Measurements from ENCODE around the gene DUXB.

DUXB gene

GRCh38 chr16:75745823-75746222 lies 44.6 kb upstream of the DUXB start:
- DNase-seq (ENCODE audit: low read depth in 1 of 2, low spot score in 1 of 2) = no peak
- H3K27ac ChIP-seq (replicated peaks) = no peak overlapping the region
- H3K4me3 ChIP-seq (replicated peaks; ENCODE audit: insufficient read depth, low read length) = no peak overlapping the region
- no peaks in the 10 kb centered on the region for H3K27me3 ChIP-seq (ENCODE audit: insufficient read depth, poor library complexity, severe bottlenecking)
- TF ChIP-seq CTCF (IDR thresholded peaks at IDR 0.05; ENCODE audit: insufficient read depth, low read length) (no peak), GABPA (IDR thresholded peaks at IDR 0.05; ENCODE audit: low read depth) (no peak), SPI1 (IDR thresholded peaks at IDR 0.05; ENCODE audit: borderline replicate concordance, low read depth) (no peak), REST (IDR thresholded peaks at IDR 0.05; ENCODE audit: insufficient replicate concordance, low read depth) (no peak), POLR2AphosphoS5 (IDR thresholded peaks at IDR 0.05; ENCODE audit: low read depth) (no peak)

- Histone ChIP-seq H3K4me3 (replicated peaks; ENCODE audit: insufficient read depth, low read length) (no peak overlapping the region), H3K27ac (replicated peaks) (no peak overlapping the region), H3K27me3 (ENCODE audit: insufficient read depth, poor library complexity, severe bottlenecking) (no peaks in the 10 kb centered on the region)
- DNase-seq (ENCODE audit: low read depth in 1 of 2, low spot score in 1 of 2) = no peak
- no peak for TF ChIP-seq POLR2AphosphoS5 (IDR thresholded peaks at IDR 0.05; ENCODE audit: low read depth)
- peak; percentile 77 for TF ChIP-seq SPI1 (IDR thresholded peaks at IDR 0.05; ENCODE audit: borderline replicate concordance, low read depth)
These were observed 44.0 kb upstream of the DUXB start for GRCh38 chr16:75745242-75745641.

GRCh38 chr16:75742424-75743047 lies 41.3 kb upstream of the DUXB start:
- DNase-seq (ENCODE audit: low read depth in 1 of 2, low spot score in 1 of 2) = no peak
- TF ChIP-seq SPI1 (IDR thresholded peaks at IDR 0.05; ENCODE audit: borderline replicate concordance, low read depth) (no peak), POLR2AphosphoS5 (IDR thresholded peaks at IDR 0.05; ENCODE audit: low read depth) (no peak), REST (IDR thresholded peaks at IDR 0.05; ENCODE audit: insufficient replicate concordance, low read depth) (no peak), GABPA (IDR thresholded peaks at IDR 0.05; ENCODE audit: low read depth) (no peak), CTCF (IDR thresholded peaks at IDR 0.05; ENCODE audit: insufficient read depth, low read length) (no peak)
- H3K27ac ChIP-seq (replicated peaks) = no peak overlapping the region
- H3K4me3 ChIP-seq (replicated peaks; ENCODE audit: insufficient read depth, low read length) = no peak overlapping the region
- no peaks in the 10 kb centered on the region for H3K27me3 ChIP-seq (ENCODE audit: insufficient read depth, poor library complexity, severe bottlenecking)

- Histone ChIP-seq H3K4me3 (replicated peaks; ENCODE audit: insufficient read depth, low read length) (no peak overlapping the region), H3K27me3 (ENCODE audit: insufficient read depth, poor library complexity, severe bottlenecking) (no peaks in the 10 kb centered on the region), H3K27ac (replicated peaks) (no peak overlapping the region)
- TF ChIP-seq SPI1 (IDR thresholded peaks at IDR 0.05; ENCODE audit: borderline replicate concordance, low read depth) = no peak
- TF ChIP-seq CTCF (IDR thresholded peaks at IDR 0.05; ENCODE audit: insufficient read depth, low read length) = no peak
- no peak for TF ChIP-seq POLR2AphosphoS5 (IDR thresholded peaks at IDR 0.05; ENCODE audit: low read depth)
- TF ChIP-seq REST (IDR thresholded peaks at IDR 0.05; ENCODE audit: insufficient replicate concordance, low read depth) = no peak
- no peak for TF ChIP-seq GABPA (IDR thresholded peaks at IDR 0.05; ENCODE audit: low read depth)
- DNase-seq (ENCODE audit: low read depth in 1 of 2, low spot score in 1 of 2) = no peak
These were observed 32.3 kb upstream of the DUXB start for GRCh38 chr16:75733305-75734211.

Data from HL-60 (cell line).